Measurements from ENCODE around the gene SLC23A1.

DNA sequence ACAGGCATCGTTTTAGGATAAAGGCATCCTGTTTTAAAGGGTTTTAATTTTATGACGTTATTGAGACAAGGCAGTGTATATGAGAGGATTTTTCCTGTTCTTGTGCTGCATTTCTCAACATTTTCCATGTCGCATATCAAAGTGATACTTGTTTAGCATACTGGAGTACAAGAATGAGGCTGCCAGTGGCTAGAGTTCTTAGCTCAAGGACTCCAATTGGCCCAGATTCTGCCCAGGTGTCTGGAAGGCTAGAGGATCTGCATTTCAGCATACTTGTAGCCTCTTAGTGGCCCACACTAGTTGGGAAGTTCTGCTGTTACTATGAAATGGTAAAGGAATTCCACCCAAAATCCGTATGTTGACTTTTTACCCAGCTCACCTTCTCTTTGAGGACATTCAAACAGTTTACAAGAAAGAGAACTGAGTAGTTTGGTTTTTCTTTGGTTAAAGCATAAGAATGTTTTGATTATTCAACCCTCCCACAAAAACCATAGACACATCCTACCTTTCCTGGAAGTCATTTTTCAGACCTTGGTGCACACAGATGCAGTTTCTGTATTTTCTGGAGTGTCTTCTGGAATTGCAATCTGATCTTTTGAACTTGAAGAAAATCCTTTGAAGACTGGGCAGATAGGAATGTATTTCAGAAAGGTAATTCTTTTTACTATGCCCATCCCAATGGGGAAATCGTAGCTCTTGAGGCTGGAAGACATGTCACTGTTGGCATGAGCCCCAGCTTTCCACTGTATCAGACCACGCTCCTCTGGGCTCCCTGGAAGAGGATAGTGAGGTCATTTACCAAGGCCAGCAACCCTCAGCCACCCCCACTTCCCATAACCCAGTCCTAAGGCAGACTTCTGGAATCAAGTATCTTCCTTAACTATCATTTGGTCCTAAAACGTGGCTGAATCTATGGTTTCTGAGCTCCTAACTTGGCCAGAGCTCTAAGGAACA is 11.3 kb downstream of the SLC23A1 start:
- no peak for TF ChIP-seq POLR2A (conservative IDR thresholded peaks at IDR 0.05)
- TF ChIP-seq SRF (CRISPR knock-in tag; IDR thresholded peaks at IDR 0.05) = no peak
- TF ChIP-seq CREM (IDR thresholded peaks at IDR 0.05; ENCODE audit: low read depth) = no peak
- no peak for TF ChIP-seq ZNF124 (CRISPR knock-in tag; IDR thresholded peaks at IDR 0.05)
- TF ChIP-seq, protein P1, sequence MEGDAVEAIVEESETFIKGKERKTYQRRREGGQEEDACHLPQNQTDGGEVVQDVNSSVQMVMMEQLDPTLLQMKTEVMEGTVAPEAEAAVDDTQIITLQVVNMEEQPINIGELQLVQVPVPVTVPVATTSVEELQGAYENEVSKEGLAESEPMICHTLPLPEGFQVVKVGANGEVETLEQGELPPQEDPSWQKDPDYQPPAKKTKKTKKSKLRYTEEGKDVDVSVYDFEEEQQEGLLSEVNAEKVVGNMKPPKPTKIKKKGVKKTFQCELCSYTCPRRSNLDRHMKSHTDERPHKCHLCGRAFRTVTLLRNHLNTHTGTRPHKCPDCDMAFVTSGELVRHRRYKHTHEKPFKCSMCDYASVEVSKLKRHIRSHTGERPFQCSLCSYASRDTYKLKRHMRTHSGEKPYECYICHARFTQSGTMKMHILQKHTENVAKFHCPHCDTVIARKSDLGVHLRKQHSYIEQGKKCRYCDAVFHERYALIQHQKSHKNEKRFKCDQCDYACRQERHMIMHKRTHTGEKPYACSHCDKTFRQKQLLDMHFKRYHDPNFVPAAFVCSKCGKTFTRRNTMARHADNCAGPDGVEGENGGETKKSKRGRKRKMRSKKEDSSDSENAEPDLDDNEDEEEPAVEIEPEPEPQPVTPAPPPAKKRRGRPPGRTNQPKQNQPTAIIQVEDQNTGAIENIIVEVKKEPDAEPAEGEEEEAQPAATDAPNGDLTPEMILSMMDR (IDR thresholded peaks at IDR 0.05 in 2 of 3, conservative IDR thresholded peaks at IDR 0.05 in 1 of 3; ENCODE audit: insufficient read depth in 2 of 3, low read depth in 1 of 3, low read length in 3 of 3) = no peak
- TF ChIP-seq, protein P2, sequence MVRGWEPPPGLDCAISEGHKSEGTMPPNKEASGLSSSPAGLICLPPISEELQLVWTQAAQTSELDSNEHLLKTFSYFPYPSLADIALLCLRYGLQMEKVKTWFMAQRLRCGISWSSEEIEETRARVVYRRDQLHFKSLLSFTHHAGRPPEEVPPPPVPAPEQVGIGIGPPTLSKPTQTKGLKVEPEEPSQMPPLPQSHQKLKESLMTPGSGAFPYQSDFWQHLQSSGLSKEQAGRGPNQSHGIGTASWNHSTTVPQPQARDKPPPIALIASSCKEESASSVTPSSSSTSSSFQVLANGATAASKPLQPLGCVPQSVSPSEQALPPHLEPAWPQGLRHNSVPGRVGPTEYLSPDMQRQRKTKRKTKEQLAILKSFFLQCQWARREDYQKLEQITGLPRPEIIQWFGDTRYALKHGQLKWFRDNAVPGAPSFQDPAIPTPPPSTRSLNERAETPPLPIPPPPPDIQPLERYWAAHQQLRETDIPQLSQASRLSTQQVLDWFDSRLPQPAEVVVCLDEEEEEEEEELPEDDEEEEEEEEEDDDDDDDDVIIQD (CRISPR knock-in tag; IDR thresholded peaks at IDR 0.05) = no peak
- TF ChIP-seq TAF1 (IDR thresholded peaks at IDR 0.05; ENCODE audit: control insufficient read depth, extremely low read depth, insufficient read depth, low read length, severe bottlenecking) = no peak
